ENCODE data around the gene CNKSR3. TPM values are rescaled to one million over a fixed set of nuclear protein-coding genes. Genes with fewer than 3 reads are reported as not detected.
"Not testable (repeated sequence)": the region's sequence is repeated elsewhere in the genome, so short reads cannot be mapped to it uniquely, and the experiment has no call there.

Gene CNKSR3
- total RNA-seq, 1 donor from 2014 or later = 9.5 TPM

DNA sequence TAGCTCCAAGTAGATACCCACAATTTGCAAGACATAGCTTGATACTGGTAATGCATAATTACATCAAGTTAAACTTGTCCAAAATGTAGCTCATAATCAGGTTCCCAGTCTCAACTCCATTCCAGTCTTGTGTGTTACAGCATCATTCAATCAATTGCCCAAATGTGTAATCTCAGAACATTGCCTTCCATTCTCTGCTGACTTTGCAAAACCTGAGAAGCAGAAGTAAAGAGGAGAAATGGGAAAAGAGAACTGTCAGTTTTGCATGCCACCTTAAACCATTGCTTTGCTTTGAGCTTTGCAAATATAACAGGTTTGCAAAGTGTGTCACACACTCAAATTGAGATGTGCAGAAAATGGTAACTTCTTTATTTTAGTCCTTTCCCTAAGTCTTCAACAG, 40.3 kb upstream of the CNKSR3 start:
- no peak for DNase-seq
- TF ChIP-seq, protein P1, sequence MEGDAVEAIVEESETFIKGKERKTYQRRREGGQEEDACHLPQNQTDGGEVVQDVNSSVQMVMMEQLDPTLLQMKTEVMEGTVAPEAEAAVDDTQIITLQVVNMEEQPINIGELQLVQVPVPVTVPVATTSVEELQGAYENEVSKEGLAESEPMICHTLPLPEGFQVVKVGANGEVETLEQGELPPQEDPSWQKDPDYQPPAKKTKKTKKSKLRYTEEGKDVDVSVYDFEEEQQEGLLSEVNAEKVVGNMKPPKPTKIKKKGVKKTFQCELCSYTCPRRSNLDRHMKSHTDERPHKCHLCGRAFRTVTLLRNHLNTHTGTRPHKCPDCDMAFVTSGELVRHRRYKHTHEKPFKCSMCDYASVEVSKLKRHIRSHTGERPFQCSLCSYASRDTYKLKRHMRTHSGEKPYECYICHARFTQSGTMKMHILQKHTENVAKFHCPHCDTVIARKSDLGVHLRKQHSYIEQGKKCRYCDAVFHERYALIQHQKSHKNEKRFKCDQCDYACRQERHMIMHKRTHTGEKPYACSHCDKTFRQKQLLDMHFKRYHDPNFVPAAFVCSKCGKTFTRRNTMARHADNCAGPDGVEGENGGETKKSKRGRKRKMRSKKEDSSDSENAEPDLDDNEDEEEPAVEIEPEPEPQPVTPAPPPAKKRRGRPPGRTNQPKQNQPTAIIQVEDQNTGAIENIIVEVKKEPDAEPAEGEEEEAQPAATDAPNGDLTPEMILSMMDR (IDR thresholded peaks at IDR 0.05) = no peak
- Histone ChIP-seq H3K4me1 (peaks cover 4% of the 10 kb centered on the region), H3K9me3 (no peaks in the 10 kb centered on the region), H3K27ac (no peak overlapping the region), H3K4me3 (no peak overlapping the region), H3K36me3 (no peaks in the 10 kb centered on the region), H3K27me3 (ENCODE audit: low read depth) (no peaks in the 10 kb centered on the region)
- intact Hi-C loops (cut with DNase I) = no loop called here
- ATAC-seq = no peak

DNA sequence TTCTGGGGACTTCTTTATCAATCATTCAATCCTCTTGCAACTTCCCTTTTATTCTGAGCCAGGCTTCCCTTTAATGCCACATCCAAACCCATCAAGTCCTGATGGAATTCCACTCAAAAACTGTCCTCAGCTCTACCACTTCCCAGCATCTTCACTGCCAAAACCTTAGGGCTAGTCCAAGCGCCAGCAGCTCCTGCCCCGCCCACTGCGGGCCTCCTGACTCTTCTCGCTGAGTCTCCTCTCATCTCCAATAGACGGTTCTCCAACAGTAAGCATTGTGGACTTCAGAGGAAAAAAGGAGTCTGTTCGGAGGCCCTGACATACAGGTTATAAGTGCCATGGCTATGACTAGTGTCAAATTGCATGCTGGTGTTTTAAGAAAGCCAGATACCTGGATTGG, 38.7 kb upstream of the CNKSR3 start:
- ATAC-seq = no peak
- DNase-seq = no peak
- intact Hi-C loops (cut with DNase I) = no loop called here

DNA sequence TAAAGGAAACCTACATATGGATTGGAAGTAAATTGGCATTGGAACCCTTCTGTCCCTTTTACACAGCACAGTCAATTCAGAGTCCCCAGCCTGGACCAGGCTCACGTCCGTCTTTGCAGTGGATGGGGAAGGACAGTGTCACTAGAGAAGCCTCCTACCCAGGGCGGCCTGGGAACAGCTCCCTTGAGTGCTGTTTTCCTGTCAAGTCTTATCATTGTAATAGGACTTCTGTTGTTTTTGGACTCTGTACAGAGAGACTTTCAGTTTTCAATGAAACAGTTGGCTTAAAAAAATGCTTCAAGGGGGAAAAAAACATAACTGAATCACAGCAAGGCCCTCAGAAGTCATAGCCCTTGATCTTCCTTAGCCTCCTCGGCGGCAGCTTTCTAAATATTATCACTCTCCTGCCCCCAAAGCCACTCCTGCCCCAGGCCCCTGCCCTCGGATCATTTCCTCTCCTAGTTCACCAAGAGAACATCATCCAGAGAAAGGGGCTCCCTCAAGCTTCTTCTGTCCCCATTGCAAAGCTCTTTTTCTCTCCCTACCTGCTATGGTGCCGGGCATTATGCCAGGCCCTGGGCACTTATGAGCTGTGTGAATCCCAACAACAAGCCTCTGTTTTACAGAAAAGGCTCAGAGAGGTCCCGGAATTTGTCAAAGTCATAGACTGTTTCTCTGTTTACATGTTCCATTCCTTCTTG, 37.8 kb upstream of the CNKSR3 start:
- Histone ChIP-seq H3K36me3 (no peaks in the 10 kb centered on the region), H3K4me3 (no peak overlapping the region), H3K27ac (no peak overlapping the region), H3K4me1 (peaks cover 4% of the 10 kb centered on the region), H3K27me3 (ENCODE audit: low read depth) (no peaks in the 10 kb centered on the region), H3K9me3 (no peaks in the 10 kb centered on the region)
- ATAC-seq (peak; percentile 33 to 56), DNase-seq (peak; percentile 53)
- intact Hi-C loops (cut with DNase I) = no loop called here
- TF ChIP-seq, protein P1 (IDR thresholded peaks at IDR 0.05) = no peak

More for the DNA sequence above, 38.7 kb upstream of the CNKSR3 start:
- Histone ChIP-seq H3K36me3 (no peaks in the 10 kb centered on the region), H3K4me3 (no peak overlapping the region), H3K27ac (no peak overlapping the region), H3K27me3 (ENCODE audit: low read depth) (no peaks in the 10 kb centered on the region), H3K4me1 (peaks cover 4% of the 10 kb centered on the region), H3K9me3 (no peaks in the 10 kb centered on the region)
- TF ChIP-seq, protein P1 (IDR thresholded peaks at IDR 0.05) = no peak

DNA sequence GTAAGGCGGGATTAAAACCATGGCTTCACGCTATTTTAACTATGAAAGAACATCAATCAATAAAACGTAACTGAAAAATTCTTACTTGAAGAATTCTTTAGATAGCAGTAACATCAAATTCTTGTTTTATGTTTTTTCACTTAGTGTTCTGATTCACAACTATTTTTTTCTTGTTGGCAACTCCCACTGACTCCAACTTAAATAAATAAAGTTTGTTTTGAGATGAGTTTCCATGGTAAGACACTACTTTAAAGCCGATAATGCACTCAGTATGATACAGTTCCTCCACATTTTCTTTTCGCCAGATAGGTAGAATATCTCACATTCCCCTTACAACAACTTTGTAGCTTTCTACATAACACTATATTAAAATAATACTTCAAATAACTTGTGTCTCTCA, 33.1 kb upstream of the CNKSR3 start:
- DNase-seq (no peak), ATAC-seq (no peak)
- peaks cover 4% of the 10 kb centered on the region for H3K4me1 ChIP-seq
- H3K27me3 ChIP-seq (ENCODE audit: low read depth) = no peaks in the 10 kb centered on the region
- TF ChIP-seq, protein P1 (IDR thresholded peaks at IDR 0.05) = no peak
- intact Hi-C loops (cut with DNase I) = no loop called here
- H3K4me3 ChIP-seq = no peak overlapping the region
- no peak overlapping the region for H3K27ac ChIP-seq
- H3K9me3 ChIP-seq = no peaks in the 10 kb centered on the region
- H3K36me3 ChIP-seq = no peaks in the 10 kb centered on the region

DNA sequence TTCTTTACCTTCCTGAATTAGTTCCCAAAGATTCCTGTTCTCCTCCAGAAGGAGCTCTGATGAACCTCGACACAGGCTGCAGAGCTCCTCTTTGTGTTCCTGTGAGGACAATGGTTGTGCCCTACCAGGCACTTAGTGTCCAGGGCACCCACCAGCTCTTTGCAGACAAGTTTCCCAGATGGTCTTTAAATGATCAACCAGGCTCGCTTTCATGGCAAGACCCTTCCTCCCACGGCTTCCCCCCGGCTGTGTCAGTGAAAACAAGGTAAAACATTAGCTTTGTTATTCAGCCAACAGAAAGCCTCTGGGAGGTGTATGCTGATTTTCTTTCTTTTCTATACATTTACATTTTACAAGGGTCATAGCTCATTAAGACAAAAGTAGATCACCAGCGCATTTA, 32.3 kb upstream of the CNKSR3 start:
- no peak overlapping the region for H3K27ac ChIP-seq
- no peaks in the 10 kb centered on the region for H3K27me3 ChIP-seq (ENCODE audit: low read depth)
- no peak for DNase-seq
- no peak overlapping the region for H3K4me3 ChIP-seq
- no peak for ATAC-seq
- no peaks in the 10 kb centered on the region for H3K36me3 ChIP-seq
- intact Hi-C loops (cut with DNase I) = no loop called here
- no peaks in the 10 kb centered on the region for H3K4me1 ChIP-seq
- TF ChIP-seq, protein P1 (IDR thresholded peaks at IDR 0.05) = no peak
- no peaks in the 10 kb centered on the region for H3K9me3 ChIP-seq

DNA sequence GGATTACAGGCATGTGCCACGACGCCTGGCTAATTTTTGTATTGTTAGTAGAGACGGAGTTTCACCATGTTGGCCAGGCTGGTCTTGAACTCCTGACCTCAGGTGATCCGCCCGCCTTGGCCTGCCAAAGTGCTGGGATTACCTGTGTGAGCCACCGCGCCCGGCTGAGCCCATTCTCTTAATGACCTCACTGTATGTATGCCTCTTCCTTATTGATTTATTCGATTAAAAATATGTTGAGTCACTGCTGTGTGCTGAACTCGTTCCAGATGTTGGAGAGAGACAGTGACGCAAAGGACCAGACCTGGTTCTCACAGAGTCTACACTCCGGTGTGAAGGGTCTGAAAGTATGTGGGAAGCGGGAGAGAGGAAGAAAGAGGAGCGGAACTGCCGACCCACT, 31.4 kb upstream of the CNKSR3 start:
- H3K4me3 ChIP-seq; ATAC-seq; H3K36me3 ChIP-seq; DNase-seq; H3K27ac ChIP-seq; H3K4me1 ChIP-seq; intact Hi-C loops (cut with DNase I); H3K27me3 ChIP-seq (ENCODE audit: low read depth); H3K9me3 ChIP-seq: not testable (repeated sequence)

Measured in lower lobe of right lung (tissue), 2 donors.